Measurements from ENCODE around the gene PIGB.
"Not testable (repeated sequence)": the region's sequence is repeated elsewhere in the genome, so short reads cannot be mapped to it uniquely, and the experiment has no call there.

The PIGB gene

DNA sequence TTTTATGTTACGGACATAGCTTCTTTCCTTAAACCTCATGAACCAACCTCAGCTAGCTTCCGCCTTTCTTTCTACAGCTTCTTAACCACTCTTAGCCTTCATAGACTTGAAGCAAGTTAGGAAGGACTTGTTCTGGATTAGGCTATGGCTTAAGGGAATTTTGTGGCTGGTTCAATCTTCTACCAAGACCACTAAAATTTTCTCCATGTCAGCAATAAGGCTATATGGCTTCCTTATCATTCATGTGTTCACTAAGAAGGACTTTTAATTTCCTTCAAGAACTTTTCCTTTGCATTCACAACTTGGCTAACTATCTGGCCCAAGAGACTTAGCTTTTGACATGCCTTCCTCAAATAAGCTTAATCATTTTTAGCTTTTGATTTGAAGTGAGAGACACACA is 64.7 kb downstream of the PIGB start:
- DNase-seq = no peak

DNA sequence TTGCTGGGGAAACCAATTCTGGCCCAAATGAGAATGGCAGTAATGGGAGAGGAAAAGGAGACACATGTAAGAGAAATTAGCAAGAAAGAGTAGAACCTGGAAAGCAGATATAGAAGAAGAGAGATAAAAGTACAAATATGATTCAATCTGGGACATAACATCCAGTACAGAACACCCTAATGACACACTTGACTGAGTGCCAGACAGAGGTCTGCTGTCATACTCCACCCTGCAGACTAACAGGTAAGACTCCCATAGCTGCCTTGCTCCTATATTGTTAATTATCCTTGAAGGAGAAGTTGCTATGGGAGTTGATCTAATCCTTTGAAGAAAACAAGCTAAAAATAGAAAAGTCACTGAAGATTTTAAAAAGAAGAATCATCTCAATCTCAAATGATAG is 68.0 kb downstream of the PIGB start:
- no peak for DNase-seq

DNA sequence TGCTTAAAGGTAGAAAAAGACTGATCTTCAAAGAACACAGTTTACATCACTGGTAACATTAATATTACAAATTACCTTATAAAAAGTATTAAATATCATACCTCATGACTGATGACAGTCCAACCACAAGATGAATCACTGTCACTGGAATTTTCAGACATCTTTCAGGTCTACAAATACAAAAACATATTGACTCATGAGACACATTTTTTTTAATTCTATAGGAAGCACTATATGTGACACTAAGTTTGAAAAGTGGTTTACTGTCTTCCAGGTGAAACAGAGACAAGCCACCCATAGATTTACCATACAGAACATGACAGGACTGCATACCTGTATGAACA is 70.2 kb downstream of the PIGB start:
- no peak for DNase-seq

DNA sequence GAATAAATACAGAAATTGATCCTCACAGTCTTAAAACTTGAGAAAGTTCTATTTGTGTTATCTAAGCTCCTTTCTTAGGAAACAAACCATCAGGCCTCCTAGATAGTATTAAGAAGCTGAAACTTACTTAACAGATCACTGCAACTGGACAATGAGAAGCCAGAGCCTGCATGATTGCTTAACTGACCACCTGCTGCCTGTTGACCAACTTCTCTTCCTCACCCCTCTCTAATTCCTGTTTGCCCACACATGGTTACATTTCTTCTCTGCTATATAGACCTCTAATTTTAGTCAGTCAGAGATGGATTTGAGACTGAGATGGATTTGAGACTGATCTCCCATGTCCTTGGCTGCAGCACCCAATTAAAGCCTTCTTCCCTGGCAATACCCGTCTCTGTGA is 75.7 kb downstream of the PIGB start:
- DNase-seq = no peak

DNA sequence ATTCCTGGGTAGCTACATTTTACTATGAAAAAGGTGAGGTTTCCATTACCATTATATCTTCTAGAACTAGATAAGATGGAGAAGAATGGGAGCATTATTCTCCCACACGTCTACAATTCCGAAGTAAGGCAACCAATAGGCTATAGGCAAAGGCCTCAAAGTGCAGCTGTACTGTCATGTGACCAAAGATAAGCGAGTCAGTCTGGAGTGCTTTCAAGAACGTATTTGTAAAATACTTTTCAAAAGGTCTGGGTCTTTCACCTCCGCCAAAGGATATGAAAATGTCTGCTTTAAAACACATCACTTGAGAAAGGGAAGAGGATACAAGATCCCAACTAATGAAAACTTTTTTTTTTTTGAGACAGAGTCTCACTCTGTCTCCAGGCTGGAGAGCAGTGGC is 79.2 kb downstream of the PIGB start:
- no peak for DNase-seq

DNA sequence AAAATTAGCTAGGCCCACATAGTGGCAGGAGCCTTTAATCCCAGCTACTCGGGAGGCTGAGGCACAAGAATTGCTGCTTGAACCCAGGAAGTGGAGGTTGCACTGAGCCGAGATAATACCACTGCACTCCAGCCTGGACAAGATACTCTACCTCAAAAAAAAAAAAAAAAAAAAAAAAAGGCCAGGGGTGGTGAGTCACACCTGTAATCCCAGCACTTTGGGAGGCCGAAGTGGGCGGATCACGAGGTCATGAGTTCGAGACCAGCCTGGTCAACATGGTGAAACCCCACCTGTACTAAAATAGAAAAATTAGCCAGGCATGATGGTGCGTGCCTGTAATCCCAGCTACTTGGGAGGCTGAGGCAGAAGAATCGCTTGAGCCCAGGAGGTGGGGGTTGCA is 81.0 kb downstream of the PIGB start:
- DNase-seq = not testable (repeated sequence)

DNA sequence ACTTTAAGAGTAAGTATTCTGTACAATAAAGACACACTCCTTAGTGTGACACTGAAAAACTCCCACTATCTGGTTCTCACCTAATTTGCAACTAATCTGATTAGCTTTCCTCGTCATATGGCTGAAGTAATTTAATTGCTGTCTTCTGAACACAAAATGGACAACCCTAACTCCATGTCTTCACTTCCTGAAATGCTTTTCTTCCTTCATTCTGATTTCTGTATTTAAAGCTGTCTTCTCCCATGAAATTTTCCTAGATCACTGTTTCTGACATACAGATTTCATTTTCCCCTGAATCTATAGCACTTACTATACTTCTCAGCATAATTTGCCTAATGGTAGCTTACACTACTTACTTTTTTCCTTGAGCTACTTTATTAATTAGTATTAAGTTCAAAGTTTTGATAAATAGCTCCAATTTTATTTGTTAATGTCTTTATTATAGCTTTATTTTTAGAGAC is 82.8 kb downstream of the PIGB start:
- no peak for DNase-seq

DNA sequence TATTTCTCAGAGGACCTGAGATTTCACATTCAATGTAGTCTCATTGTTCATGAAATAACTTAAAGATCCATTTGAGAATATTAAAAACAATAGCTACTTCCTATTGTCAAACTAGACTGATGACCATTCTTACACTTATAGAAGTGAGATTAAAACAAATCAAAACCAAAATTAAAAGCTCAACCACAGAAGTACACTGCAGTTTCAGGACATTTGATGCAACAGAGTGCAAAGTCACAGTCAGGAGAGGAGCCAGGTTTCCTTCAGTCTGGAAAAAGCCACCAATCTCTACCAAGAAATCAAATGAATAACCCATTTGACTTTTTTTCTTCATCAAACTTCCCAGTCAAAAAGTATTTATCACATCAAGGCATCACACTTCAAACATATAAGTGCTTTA is 83.7 kb downstream of the PIGB start:
- no peak for DNase-seq

DNA sequence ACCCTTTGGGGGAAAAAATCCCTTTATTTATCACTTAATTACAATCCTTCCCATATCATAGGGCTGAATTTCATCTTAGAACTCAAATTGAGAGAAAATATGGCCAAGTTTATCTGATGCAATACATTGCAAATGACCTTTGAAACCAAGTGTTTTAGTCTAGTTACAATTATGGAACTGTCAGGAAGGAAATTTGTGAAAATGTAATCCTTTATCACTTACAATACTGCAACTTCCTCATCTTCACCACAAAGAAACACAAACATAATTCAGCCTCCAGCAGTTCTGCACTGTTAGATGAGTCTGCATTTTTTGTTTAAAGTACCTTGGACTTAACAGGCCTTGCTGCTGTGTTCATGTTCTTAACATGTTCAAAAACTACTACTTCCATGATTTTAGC is 84.5 kb downstream of the PIGB start:
- no peak for DNase-seq

Measured in activated CD8-positive, alpha-beta memory T cell treated with anti-CD3 and anti-CD28 coated beads, Interleukin-2, amount 50 U/mL, for 4 hours (primary cell).